Measurements from ENCODE around the gene PRR5. TPM values are rescaled to one million over a fixed set of nuclear protein-coding genes. Genes with fewer than 3 reads are reported as not detected.

Gene PRR5
- total and polyA plus RNA-seq, 2 of the 13 experiments (the other 11 are each of a cell fraction or from before 2014, with no cell fraction given): 11.6 to 27.5 TPM

DNA sequence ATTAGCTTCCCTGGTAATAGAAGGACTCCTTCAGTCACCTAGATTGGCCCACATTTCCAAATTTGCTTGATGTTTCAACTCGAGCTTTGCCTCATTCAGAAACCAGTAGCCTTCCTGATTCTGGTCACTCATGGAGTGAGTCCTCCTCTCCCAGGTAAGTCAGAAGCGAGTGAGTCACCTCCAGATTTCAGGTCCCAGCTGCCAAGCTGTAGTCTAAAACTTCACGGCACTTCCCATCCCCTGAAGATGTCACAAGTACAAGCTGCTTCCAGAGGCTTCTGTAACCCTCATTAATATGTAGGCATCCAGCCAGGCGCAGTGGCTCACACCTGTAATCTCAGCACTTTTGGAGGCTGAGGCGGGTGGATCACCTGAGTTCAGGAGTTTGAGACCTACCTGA, 73.9 kb downstream of the PRR5 start (continued):
- TF ChIP-seq, protein P1, sequence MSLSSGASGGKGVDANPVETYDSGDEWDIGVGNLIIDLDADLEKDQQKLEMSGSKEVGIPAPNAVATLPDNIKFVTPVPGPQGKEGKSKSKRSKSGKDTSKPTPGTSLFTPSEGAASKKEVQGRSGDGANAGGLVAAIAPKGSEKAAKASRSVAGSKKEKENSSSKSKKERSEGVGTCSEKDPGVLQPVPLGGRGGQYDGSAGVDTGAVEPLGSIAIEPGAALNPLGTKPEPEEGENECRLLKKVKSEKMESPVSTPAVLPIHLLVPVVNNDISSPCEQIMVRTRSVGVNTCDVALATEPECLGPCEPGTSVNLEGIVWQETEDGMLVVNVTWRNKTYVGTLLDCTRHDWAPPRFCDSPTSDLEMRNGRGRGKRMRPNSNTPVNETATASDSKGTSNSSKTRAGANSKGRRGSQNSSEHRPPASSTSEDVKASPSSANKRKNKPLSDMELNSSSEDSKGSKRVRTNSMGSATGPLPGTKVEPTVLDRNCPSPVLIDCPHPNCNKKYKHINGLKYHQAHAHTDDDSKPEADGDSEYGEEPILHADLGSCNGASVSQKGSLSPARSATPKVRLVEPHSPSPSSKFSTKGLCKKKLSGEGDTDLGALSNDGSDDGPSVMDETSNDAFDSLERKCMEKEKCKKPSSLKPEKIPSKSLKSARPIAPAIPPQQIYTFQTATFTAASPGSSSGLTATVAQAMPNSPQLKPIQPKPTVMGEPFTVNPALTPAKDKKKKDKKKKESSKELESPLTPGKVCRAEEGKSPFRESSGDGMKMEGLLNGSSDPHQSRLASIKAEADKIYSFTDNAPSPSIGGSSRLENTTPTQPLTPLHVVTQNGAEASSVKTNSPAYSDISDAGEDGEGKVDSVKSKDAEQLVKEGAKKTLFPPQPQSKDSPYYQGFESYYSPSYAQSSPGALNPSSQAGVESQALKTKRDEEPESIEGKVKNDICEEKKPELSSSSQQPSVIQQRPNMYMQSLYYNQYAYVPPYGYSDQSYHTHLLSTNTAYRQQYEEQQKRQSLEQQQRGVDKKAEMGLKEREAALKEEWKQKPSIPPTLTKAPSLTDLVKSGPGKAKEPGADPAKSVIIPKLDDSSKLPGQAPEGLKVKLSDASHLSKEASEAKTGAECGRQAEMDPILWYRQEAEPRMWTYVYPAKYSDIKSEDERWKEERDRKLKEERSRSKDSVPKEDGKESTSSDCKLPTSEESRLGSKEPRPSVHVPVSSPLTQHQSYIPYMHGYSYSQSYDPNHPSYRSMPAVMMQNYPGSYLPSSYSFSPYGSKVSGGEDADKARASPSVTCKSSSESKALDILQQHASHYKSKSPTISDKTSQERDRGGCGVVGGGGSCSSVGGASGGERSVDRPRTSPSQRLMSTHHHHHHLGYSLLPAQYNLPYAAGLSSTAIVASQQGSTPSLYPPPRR (CRISPR knock-in tag; IDR thresholded peaks at IDR 0.05; ENCODE audit: borderline replicate concordance): no peak
- TF ChIP-seq, protein P2, sequence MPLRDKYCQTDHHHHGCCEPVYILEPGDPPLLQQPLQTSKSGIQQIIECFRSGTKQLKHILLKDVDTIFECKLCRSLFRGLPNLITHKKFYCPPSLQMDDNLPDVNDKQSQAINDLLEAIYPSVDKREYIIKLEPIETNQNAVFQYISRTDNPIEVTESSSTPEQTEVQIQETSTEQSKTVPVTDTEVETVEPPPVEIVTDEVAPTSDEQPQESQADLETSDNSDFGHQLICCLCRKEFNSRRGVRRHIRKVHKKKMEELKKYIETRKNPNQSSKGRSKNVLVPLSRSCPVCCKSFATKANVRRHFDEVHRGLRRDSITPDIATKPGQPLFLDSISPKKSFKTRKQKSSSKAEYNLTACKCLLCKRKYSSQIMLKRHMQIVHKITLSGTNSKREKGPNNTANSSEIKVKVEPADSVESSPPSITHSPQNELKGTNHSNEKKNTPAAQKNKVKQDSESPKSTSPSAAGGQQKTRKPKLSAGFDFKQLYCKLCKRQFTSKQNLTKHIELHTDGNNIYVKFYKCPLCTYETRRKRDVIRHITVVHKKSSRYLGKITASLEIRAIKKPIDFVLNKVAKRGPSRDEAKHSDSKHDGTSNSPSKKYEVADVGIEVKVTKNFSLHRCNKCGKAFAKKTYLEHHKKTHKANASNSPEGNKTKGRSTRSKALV (CRISPR knock-in tag; IDR thresholded peaks at IDR 0.05): no peak
- no peak for TF ChIP-seq NPAS2 (CRISPR knock-in tag; IDR thresholded peaks at IDR 0.05; ENCODE audit: borderline replicate concordance)
- TF ChIP-seq ZNF644 (CRISPR knock-in tag; IDR thresholded peaks at IDR 0.05; ENCODE audit: low read depth): no peak
- TF ChIP-seq, protein P3, sequence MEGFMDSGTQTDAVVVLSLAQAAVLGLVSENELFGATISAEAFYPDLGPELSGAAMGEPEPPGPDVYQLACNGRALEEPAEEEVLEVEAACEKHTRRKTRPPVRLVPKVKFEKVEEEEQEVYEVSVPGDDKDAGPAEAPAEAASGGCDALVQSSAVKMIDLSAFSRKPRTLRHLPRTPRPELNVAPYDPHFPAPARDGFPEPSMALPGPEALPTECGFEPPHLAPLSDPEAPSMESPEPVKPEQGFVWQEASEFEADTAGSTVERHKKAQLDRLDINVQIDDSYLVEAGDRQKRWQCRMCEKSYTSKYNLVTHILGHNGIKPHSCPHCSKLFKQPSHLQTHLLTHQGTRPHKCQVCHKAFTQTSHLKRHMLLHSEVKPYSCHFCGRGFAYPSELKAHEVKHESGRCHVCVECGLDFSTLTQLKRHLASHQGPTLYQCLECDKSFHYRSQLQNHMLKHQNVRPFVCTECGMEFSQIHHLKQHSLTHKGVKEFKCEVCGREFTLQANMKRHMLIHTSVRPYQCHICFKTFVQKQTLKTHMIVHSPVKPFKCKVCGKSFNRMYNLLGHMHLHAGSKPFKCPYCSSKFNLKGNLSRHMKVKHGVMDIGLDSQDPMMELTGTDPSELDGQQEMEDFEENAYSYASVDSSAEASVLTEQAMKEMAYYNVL (CRISPR knock-in tag; IDR thresholded peaks at IDR 0.05; ENCODE audit: borderline replicate concordance): no peak
- no peak for TF ChIP-seq HHEX (CRISPR knock-in tag; IDR thresholded peaks at IDR 0.05)
- no peak for TF ChIP-seq ZNF34 (CRISPR knock-in tag; IDR thresholded peaks at IDR 0.05; ENCODE audit: borderline replicate concordance)
- no peak for TF ChIP-seq ZNF124 (CRISPR knock-in tag; IDR thresholded peaks at IDR 0.05)
- no peak for TF ChIP-seq CENPX (CRISPR knock-in tag; IDR thresholded peaks at IDR 0.05)
- TF ChIP-seq ARNT2 (CRISPR knock-in tag; IDR thresholded peaks at IDR 0.05; ENCODE audit: low read depth): no peak
- TF ChIP-seq ZNF629 (CRISPR knock-in tag; conservative IDR thresholded peaks at IDR 0.05): no peak
- no peak for TF ChIP-seq XBP1 (CRISPR knock-in tag; IDR thresholded peaks at IDR 0.05)
- no peak for TF ChIP-seq SALL1 (CRISPR knock-in tag; IDR thresholded peaks at IDR 0.05)
